ENCODE results near the gene ZIK1. TPM values are rescaled to one million over a fixed set of nuclear protein-coding genes. Genes with fewer than 3 reads are reported as not detected.

The ZIK1 gene
- 5.2 TPM for polyA plus RNA-seq (2013, experiment 1 of 2; ENCODE audit: insufficient read length)
- 2.2 TPM for polyA plus RNA-seq (2013, experiment 2 of 2; ENCODE audit: insufficient read length)

GRCh38 chr19:57583521-57584416 lies at the start of gene ZIK1:
Gene ZIK1, plus strand, starts transcription at chr19:57584145. Its CDS starts 212 bp downstream, at chr19:57584357.
- DNase-seq: peak; percentile 97

DNA sequence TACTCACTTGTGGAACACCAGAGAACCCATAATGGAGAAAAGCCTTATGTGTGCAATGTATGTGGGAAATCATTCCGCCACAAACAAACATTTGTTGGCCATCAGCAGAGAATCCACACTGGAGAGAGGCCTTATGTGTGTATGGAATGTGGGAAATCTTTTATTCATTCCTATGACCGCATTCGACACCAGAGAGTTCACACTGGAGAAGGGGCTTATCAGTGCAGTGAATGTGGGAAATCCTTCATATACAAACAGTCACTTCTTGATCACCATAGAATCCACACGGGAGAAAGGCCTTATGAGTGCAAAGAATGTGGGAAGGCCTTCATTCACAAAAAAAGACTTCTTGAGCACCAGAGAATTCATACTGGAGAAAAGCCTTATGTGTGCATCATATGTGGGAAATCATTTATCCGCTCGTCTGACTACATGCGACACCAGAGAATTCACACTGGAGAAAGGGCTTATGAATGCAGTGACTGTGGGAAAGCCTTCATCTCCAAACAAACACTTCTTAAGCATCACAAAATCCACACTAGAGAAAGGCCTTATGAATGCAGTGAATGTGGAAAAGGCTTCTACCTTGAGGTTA lies 45.9 kb upstream of the ZIK1 start:
- DNase-seq: peak; percentile 1

DNA sequence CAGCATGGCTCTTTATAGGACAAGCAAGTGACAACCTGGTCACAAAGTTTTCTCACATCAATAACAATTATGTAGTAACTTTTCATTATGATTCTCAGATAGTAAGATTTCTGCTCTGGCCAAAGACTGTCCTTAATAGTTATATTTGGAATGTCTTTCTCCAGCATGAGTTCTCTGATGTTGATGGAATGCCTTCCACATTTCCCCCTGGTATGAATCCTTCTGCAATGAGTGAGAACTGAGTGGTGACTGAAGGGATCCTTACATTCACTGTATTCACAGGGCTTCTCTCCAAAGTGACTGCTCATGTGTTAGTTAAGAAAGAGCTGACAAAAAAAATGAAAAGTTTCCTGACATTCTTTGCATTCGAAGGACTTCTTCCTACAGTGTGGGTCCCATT lies 37.4 kb upstream of the ZIK1 start:
- no peak for DNase-seq

- DNase-seq: no peak
These were observed 31.5 kb upstream of the ZIK1 start for GRCh38 chr19:57552432-57552831.

DNA sequence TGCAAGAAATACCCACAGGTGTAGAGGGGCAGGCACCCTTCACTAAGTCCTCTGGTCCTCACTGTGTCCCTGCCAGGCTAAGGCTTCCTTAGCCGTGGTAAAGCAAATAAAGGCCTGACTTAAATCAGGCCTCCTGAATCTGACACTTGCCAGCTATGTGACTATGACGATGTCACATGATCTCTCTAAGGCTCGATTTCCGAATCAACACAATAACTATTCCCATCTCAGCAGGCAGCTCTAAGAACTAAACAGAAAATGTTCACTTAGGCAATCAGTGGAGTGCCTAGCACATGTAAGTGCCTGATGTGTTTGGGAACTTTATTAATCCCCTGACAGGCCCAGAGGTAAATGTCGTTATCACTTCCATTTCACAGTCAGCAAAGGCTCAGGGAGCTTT lies 26.3 kb upstream of the ZIK1 start:
- DNase-seq: no peak

DNA sequence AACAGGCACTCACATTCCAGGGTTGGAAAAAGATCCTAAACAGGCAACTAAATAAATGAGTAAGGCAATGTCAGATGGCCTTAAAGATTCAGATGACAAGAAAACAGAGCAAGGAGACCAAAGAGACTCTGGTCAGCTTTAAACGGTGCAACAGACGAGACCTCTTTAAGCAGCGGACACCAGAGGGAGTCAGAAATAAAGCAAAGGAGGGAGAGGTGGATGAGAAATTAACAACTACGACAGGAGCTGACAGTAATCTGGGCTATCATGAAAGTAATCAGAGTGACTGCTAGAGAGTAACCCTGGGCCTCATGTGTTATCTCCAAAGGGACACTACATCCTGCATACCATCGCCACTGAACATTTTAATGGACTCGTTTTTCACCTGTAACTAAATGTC lies 25.4 kb upstream of the ZIK1 start:
- peak; percentile 17 for DNase-seq

DNA sequence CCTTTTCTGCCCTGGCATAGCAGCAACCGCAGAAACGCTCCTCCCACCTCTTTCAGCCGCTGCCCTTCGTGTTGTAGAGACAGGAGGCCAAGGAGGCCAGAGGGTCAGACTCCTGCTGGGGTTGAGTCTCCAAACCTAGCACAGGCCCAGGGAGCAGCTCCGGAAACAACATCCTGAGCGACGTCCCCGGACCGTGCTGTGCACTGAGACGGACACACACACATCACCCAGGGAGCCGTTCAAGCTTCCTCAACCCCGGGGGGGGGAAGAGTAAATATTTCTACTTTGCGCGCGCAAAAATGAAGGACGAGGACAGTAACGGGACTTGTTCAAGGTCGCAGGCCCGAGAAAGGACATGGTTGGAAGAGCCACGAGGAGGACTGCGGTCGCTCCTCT lies 24.9 kb upstream of the ZIK1 start:
- peak; percentile 27 for DNase-seq

- peak; percentile 90 for DNase-seq
These were observed 24.4 kb upstream of the ZIK1 start, which contains the start of gene ZNF550 for GRCh38 chr19:57559404-57560025. Gene ZNF550, minus strand, starts transcription at chr19:57559863. Its CDS starts 181 bp downstream, at chr19:57559682.

DNA sequence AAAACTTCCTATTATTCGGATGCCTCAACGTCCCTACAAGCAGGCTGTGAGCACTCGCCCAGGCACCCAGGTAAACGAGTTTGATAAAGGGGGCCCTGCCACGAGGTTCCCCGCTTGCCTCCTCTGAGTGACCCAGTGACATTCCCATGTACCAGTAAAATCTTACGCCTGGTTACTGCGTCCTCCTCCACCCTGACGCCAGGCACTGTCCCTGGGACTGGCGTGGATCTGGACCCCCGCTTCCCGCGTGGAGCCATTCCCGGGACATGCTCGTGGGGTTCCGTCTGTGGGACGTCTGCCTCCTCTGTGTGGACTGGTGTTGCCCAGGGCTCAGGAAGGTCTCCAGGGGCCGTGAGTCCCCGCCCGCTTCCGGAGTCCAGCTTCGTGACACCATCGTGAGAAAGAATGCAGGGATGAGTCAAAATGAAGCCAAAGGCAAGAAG lies 23.9 kb upstream of the ZIK1 start:
- peak; percentile 92 for DNase-seq

GRCh38 chr19:57563547-57563946 lies 20.4 kb upstream of the ZIK1 start:
- no peak for DNase-seq

- peak; percentile 26 for DNase-seq
These were observed 17.3 kb upstream of the ZIK1 start for GRCh38 chr19:57566396-57567265.

GRCh38 chr19:57570707-57571106 lies 13.2 kb upstream of the ZIK1 start:
- DNase-seq: no peak

- DNase-seq: no peak
These were observed 11.5 kb upstream of the ZIK1 start for GRCh38 chr19:57572415-57572947.

GRCh38 chr19:57576661-57577060 lies 7.3 kb upstream of the ZIK1 start:
- no peak for DNase-seq

- peak; percentile 99 for DNase-seq
These were observed 5.3 kb upstream of the ZIK1 start, which contains the start of gene ZNF416 for GRCh38 chr19:57578487-57579205. Gene ZNF416, minus strand, starts transcription at chr19:57578911. Its CDS starts 207 bp downstream, at chr19:57578704.

GRCh38 chr19:57583104-57583520 lies 833 bp upstream of the ZIK1 start:
- no peak for DNase-seq

DNA sequence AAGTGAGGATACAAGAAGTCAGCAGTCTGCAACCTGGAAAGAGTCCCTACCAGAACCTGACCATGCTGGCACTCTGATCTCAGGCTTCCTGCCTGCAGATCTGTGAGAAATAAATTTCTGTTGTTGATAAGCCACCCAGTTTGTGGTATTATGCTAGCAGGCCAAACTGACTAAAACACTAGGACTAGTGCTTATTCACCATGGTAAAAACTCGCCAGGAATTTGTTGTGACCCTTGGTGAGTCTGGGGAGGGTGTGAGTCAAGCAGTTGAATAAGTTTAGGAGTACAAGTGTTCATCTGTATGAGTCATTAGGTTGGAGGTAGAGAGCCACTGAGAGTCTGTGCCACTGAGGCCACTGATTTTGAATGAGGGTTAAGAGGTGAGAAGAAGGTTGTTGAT lies 3.6 kb downstream of the ZIK1 start:
- DNase-seq: peak; percentile 57

GRCh38 chr19:57599377-57599760 lies 15.4 kb downstream of the ZIK1 start:
- DNase-seq: no peak

- DNase-seq: peak; percentile 95
These were observed 15.9 kb downstream of the ZIK1 start, which contains the start of gene ZNF530 for GRCh38 chr19:57599761-57600383. Gene ZNF530, plus strand, starts transcription at chr19:57599885. Its CDS starts 4,461 bp downstream, at chr19:57604346.

DNA sequence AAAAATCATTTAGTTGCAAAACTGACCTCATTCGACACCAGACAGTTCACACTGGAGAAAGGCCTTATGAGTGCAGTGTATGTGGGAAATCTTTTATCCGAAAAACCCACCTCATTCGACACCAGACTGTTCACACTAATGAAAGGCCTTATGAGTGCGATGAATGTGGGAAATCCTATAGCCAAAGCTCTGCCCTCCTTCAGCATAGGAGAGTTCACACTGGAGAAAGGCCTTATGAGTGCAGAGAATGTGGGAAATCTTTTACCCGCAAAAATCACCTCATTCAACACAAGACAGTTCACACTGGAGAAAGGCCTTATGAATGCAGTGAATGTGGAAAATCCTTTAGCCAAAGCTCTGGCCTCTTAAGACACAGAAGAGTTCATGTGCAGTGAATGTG lies 23.0 kb downstream of the ZIK1 start:
- no peak for DNase-seq

Measured in fibroblast of skin of back (primary cell).